Calu3 (cell line): ENCODE results near the gene LSM2. TPM values are rescaled to one million over a fixed set of nuclear protein-coding genes. Genes with fewer than 3 reads are reported as not detected.
"Not testable (repeated sequence)": the region's sequence is repeated elsewhere in the genome, so short reads cannot be mapped to it uniquely, and the experiment has no call there.

Experiments used
- BruUV-seq: library from RNA; stranded (reverse); fragments of 400-500 nt; replicated peaks from 2 replicates; lab custom pipeline; 2021; lab: Mats Ljungman, UMichigan
- CTCF ChIA-PET: fragments of 300-600 bp; sonication (Branson Sonifier 250); formaldehyde crosslinking; loops from one replicate; lab custom pipeline; 2022; ENCODE audit warnings: antibody characterized with exemption; lab: Charles Lee
- DNase-seq: peaks from one replicate; pipeline ENCODE4 v3.0.0; 2022
- H3K27ac Mint-ChIP-seq: one replicate; pipeline ENCODE4 v1.8.0; 2022; ENCODE audit warnings: mixed read lengths; ENCODE audit not compliant: unreplicated experiment
- H3K27me3 Mint-ChIP-seq: one replicate; pipeline ENCODE4 v1.8.0; 2022; ENCODE audit warnings: mixed read lengths; ENCODE audit not compliant: unreplicated experiment
- H3K36me3 Mint-ChIP-seq: one replicate; pipeline ENCODE4 v1.8.0; 2022; ENCODE audit warnings: mild to moderate bottlenecking, moderate library complexity, mixed read lengths; ENCODE audit not compliant: insufficient read depth, unreplicated experiment
- H3K4me1 Mint-ChIP-seq: one replicate; pipeline ENCODE4 v1.8.0; 2022; ENCODE audit warnings: mild to moderate bottlenecking, low read depth, mixed read lengths; ENCODE audit not compliant: unreplicated experiment
- H3K4me3 Mint-ChIP-seq: one replicate; pipeline ENCODE4 v1.8.0; 2022; ENCODE audit warnings: mild to moderate bottlenecking, low read depth, moderate library complexity, mixed read lengths; ENCODE audit not compliant: unreplicated experiment
- H3K9me3 Mint-ChIP-seq: one replicate; pipeline ENCODE4 v1.8.0; 2022; ENCODE audit warnings: low read depth, mixed read lengths; ENCODE audit not compliant: unreplicated experiment
- CTCF ChIP-seq: fragments of 200-600 bp; IDR thresholded peaks from one replicate; pipeline ENCODE4 v1.8.0; 2022; ENCODE audit warnings: antibody characterized with exemption; ENCODE audit not compliant: unreplicated experiment
- intact Hi-C: fragments of 100-400 bp; cut with micrococcal nuclease; formaldehyde crosslinking; loops from one replicate; pipeline ENCODE4 v1.10.0; 2022; ENCODE audit not compliant: unreplicated experiment
- total RNA-seq: library from RNA; stranded (reverse); gene quantifications from 2 replicates; pipeline ENCODE4 v1.2.3, GENCODE V29; 2022

LSM2 gene
- total RNA-seq, 1 experiment from 2014 or later: 144 TPM

DNA sequence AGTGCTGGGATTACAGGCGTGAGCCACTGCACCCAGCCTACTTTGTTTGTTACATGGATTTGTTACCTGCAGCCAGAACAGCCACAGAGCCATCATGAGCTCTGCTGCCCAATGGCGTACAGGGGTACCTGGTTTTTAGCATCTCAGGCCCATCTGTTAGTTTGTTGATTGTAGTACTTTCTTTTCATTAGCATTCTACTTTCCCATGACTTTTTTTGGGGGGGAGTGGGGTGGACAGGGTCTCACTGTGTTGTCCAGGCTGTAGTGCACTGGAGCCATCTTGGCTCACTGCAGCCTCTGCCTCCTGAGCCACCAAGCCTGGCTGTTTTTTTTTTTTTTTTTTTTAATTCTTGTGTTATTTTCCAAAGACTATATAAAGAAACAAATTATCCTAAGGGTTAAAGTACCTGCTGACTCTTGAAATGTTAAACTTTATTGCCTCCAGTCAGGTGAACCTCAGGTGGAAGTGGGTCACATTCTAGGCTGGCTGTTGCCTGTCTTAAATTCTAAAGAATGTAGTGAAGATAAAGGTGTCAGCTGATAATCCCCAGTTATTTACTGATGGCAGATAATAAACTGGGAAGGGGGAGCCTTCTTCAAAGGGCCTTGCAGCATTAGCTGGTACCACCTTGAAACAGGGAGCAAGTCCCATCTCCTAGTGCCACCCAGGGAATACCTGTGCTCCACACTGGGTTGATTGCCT, 40.7 kb upstream of the LSM2 start:
- H3K9me3 Mint-ChIP-seq: no peaks in the 10 kb centered on the region
- no TSS peak for BruUV-seq
- CTCF ChIA-PET: interaction anchor here (0.7 kb wide), 1 partner anchor 17 kb away, joined by 4 read pairs; no protein-coding TSS in a partner anchor
- no peaks in the 10 kb centered on the region for H3K27me3 Mint-ChIP-seq
- H3K4me1 Mint-ChIP-seq: peaks cover 13% of the 10 kb centered on the region
- intact Hi-C loops: no loop called here
- no peak overlapping the region for H3K27ac Mint-ChIP-seq
- no peak for DNase-seq
- H3K4me3 Mint-ChIP-seq: no peak overlapping the region
- H3K36me3 Mint-ChIP-seq: peaks cover 40% of the 10 kb centered on the region
- TF ChIP-seq CTCF: no peak

DNA sequence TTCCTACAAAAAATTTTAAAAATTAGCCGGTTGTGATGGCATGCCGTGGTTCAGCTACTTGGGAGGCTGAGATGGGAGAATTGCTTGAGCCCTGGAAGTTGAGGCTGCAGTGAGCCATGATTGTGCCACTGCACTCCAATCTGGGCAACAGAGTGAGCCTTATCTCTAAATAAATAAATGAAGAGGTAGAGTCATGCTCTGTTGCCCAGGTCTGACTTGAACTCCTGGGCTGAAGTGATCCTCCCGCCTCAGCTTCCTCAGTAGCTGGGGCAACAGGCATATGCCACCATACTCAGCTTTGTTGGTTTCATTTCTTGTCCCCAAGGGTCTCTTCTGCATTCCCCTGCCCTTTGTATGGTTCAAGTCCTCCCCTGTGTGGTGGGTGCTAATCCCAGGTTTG, 37.7 kb upstream of the LSM2 start:
- intact Hi-C loops: no loop called here
- no peaks in the 10 kb centered on the region for H3K27me3 Mint-ChIP-seq
- no peak overlapping the region for H3K27ac Mint-ChIP-seq
- CTCF ChIA-PET: interaction anchor here (0.6 kb wide), 2 partner anchors 30 to 90 kb away, joined by 4 to 8 read pairs; no protein-coding TSS in a partner anchor
- no peak overlapping the region for H3K4me3 Mint-ChIP-seq
- peaks cover 6% of the 10 kb centered on the region for H3K4me1 Mint-ChIP-seq
- DNase-seq: no peak
- H3K9me3 Mint-ChIP-seq: no peaks in the 10 kb centered on the region
- no peak for TF ChIP-seq CTCF
- no TSS peak for BruUV-seq
- peaks cover 61% of the 10 kb centered on the region for H3K36me3 Mint-ChIP-seq

DNA sequence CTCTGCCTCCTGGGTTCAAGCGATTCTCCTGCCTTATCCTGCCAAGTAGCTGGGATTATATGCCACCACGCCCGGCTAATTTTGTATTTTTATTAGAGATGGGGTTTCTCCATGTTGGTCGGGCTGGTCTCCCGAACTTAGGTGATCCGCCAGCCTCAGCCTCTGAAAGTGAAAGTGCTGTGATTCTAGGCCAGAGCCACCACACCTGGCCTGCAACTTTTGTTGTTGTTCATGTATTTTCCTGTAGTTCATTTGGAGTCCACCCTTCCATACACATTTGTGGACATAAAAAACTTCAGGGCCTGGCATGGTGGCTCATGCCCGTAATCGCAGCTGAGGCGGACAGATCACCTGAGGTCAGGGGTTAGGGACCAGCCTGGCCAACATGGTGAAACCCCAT, 35.3 kb upstream of the LSM2 start:
- intact Hi-C loops: no loop called here

GRCh38 chr6:31839779-31840126, 33.0 kb upstream of the LSM2 start:
- peaks cover 36% of the 10 kb centered on the region for H3K4me1 Mint-ChIP-seq
- peaks cover 97% of the 10 kb centered on the region for H3K36me3 Mint-ChIP-seq
- BruUV-seq, H3K4me3 Mint-ChIP-seq, H3K9me3 Mint-ChIP-seq, H3K27me3 Mint-ChIP-seq, DNase-seq, intact Hi-C loops: not testable (repeated sequence)
- CTCF ChIA-PET: interaction anchor here (0.9 kb wide), 1 partner anchor 23 kb away, joined by 3 read pairs; the partner anchor contains the start of gene NEU1
- peak overlapping the region; percentile 33 for H3K27ac Mint-ChIP-seq

More for the DNA sequence above, 35.3 kb upstream of the LSM2 start:
- Mint-ChIP-seq H3K4me1 (peaks cover 22% of the 10 kb centered on the region), H3K9me3 (no peaks in the 10 kb centered on the region), H3K27me3 (no peaks in the 10 kb centered on the region), H3K27ac (no peak overlapping the region), H3K36me3 (peaks cover 86% of the 10 kb centered on the region), H3K4me3 (no peak overlapping the region)
- no peak for DNase-seq
- no TSS peak for BruUV-seq
- CTCF ChIA-PET: interaction anchor here (1.1 kb wide), 1 partner anchor 67 kb away, joined by 3 read pairs; no protein-coding TSS in a partner anchor
- no peak for TF ChIP-seq CTCF

DNA sequence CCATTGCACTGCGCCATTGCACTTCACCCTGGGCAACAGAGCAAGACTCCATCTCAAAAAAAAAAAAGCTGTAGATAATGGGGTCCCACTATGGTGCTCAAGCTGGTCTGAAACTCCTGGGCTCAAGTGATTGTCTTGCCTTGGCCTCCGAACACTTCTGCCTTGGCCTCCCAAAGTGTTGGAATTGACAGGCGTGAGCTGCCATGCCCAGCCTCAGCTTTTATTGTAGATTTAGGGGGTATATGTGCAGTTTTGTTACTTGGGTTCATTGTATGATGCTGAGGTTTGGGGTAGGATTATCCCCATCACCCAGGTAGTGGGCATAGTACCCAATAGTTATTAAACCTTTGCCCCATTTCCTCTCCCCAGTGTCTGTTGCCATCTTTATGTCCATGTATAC, 32.2 kb upstream of the LSM2 start:
- no peak for DNase-seq
- peak overlapping the region; percentile 89 for H3K4me3 Mint-ChIP-seq
- H3K4me1 Mint-ChIP-seq: peaks cover 44% of the 10 kb centered on the region
- peaks cover 100% of the 10 kb centered on the region for H3K36me3 Mint-ChIP-seq
- H3K27ac Mint-ChIP-seq: peak overlapping the region; percentile 33
- intact Hi-C loops: no loop called here
- H3K27me3 Mint-ChIP-seq: no peaks in the 10 kb centered on the region
- no peak for TF ChIP-seq CTCF
- no TSS peak for BruUV-seq
- CTCF ChIA-PET: interaction anchor here (0.6 to 1.6 kb wide), 4 partner anchors 24 to 69 kb away, joined by 3 to 5 read pairs (median 3); partner anchors contain the start of genes LSM2 and NEU1
- no peaks in the 10 kb centered on the region for H3K9me3 Mint-ChIP-seq

DNA sequence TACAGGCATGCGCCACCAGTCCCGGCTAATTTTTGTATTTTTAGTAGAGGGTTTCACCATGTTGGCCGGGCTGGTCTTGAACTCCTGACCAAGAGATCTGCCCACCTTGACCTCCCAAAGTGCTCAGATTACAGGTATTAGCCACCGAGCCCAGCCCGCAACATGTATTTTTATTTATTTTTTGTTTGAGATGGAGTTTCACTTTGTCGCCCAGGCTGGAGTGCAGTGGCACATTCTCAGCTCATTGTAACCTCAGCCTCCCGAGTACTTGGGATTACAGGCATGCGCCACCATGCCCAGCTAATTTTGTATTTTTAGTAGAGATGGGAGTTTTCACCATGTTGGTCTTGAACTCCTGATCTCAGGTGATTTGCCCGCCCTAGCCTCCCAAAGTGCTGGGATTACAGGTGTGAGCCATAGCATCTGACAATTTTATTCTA, 31.4 kb upstream of the LSM2 start:
- peaks cover 45% of the 10 kb centered on the region for H3K4me1 Mint-ChIP-seq
- CTCF ChIA-PET: interaction anchor here (0.7 to 1.6 kb wide), 3 partner anchors 25 to 68 kb away, joined by 3 to 5 read pairs (median 4); partner anchors contain the start of gene NEU1
- H3K27me3 Mint-ChIP-seq, H3K27ac Mint-ChIP-seq, H3K9me3 Mint-ChIP-seq, intact Hi-C loops, DNase-seq, BruUV-seq: not testable (repeated sequence)
- H3K36me3 Mint-ChIP-seq: peaks cover 100% of the 10 kb centered on the region
- peak overlapping the region; percentile 89 for H3K4me3 Mint-ChIP-seq
